ENCODE measurements around the gene RIC3.
"Not testable (repeated sequence)": the region's sequence is repeated elsewhere in the genome, so short reads cannot be mapped to it uniquely, and the experiment has no call there.

The RIC3 gene

GRCh38 chr11:8190431-8190830, 21.6 kb upstream of the RIC3 start:
- no peak for DNase-seq (ENCODE audit: low spot score)

- DNase-seq (ENCODE audit: low spot score), result no peak
Measured at GRCh38 chr11:8186429-8186828, 17.6 kb upstream of the RIC3 start.

DNA sequence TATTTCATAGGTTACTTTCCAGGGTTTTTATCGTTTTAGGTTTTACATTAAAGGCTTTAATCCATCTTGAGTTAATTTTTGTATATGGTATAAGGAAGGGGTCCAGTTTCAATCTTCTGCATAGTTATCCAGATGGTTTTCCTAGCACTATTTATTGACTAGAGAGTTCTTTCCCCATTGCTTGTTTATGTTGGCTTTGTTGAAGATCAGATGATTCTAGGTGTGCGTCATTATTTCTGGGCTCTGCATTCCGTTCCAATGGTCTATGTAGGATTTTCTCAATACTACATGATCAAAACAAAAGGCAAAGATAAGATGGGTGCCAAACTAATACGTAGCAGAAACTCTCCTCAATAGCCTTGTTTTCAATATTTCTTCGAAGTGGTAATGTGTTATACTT, 14.3 kb upstream of the RIC3 start:
- DNase-seq (ENCODE audit: low spot score), result no peak

DNA sequence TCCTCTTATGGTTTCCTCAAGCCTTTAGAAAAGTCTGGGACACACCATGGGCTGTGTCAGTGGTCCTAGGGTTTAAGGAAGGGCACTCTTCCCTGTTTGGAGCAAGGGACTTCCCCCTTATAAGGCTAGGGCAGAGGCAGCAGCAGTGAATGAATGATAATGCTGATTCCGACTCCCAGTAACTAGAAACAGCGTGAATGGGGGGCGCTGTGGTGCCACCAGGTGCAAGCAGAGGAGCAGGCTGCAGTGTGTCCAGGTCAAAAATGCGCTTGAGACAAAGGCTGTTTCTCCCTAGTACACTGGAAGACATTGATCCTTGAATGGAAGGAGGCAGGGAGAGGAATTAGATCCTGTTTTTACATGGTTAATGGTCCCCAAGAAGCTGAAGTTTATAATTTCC, 11.6 kb upstream of the RIC3 start:
- no peak for DNase-seq (ENCODE audit: low spot score)

- DNase-seq (ENCODE audit: low spot score), result no peak
Measured at GRCh38 chr11:8178297-8178696, 9.5 kb upstream of the RIC3 start.

- no peak for DNase-seq (ENCODE audit: low spot score)
Measured at GRCh38 chr11:8177136-8177535, 8.3 kb upstream of the RIC3 start.

DNA sequence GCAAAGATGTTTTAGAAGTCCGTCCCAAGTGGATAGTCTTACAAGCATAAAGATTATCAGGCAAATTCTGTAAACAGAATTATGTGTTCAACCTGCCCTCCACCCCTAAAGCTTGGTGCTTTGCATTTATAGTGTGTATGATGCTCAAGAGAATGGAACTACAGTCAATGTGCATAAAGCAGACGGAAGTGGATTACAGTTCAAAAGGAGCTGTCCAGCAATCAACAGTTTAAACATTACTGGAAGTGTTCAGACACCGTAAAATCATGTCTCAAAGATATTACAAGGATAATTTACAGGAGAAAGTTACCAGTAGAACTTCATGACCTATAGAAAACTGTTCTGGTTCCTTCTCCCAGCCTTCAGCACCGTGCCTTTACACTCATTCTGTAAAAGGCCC, 1.0 kb downstream of the RIC3 start:
- DNase-seq (ENCODE audit: low spot score), result no peak

DNA sequence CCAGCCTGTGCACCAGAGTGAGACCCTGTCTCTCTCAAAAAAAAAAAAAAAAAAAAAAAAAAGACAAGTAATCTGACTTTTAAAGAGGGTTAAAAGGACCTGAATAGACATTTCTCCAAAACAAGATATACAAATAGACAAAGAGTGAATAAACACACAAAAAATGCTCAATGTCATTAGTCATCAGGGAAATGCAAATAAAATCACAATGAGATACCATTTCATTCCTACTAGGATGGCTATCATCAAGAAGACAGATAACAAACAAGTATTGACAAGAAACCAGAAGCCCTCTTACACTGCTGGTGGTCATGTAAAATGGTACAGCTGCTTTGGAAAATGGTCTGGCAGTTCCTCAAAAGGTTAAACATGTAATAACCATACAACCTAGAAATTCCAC, 4.1 kb downstream of the RIC3 start:
- DNase-seq (ENCODE audit: low spot score), result no peak

GRCh38 chr11:8161627-8162304, 7.1 kb downstream of the RIC3 start:
- not testable (repeated sequence) for DNase-seq (ENCODE audit: low spot score)

GRCh38 chr11:8156877-8157276, 11.9 kb downstream of the RIC3 start:
- no peak for DNase-seq (ENCODE audit: low spot score)

DNA sequence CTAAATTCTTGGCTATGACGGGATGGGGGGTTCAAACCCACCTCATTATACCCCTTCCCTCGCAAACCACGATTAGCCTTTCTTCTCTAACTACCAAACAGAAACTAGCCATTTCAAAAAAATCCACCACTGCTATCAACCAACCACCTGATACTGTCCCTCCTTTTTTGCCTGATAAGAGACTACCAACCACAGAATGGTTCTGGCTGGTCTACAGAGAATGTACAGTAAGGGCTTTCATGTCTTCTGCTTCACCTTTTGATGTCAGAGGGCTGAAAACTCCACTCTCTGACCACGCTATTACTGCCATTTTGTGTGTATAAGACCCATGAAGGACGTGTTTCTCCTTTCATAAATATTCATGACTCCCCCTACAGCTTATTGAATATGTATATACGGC, 19.1 kb downstream of the RIC3 start:
- DNase-seq (ENCODE audit: low spot score), result no peak

DNA sequence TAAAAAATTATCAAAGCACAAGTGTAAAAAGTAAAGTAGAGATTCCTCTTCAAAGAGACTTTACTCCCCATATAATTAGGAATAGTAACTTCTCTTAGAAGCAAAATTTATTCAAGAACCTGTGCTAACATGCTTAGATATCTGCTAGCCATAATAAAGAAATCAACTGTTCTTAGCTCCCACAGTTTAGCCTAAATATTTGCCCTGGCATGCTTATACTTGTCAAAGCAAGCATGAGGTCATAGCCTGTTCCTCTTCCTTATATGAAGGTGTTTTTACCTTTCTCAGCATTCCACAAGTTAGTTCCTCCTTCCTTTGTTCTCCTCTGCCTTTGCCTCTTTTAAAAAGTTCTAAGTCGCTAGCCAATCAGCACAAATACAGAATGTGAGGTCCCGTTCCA, 30.3 kb downstream of the RIC3 start:
- no peak for DNase-seq (ENCODE audit: low spot score)

DNA sequence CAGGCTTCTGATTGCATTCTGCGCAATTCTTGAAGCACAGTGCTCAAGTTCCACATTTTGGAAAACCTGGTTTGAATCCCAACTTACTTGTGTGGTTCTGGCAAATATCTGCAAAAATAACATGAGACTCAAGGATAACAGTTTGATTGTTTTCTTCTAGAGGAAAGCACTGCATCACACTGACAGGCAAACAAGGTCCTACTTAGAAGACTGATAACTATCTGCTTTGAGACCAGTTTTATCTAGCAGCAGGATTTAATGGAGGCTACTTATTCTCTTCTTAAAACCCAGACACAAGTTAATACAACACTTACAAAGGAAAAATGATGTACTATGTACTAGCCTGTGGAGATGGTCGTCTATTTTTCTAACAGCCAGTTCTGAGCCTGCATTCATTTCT, 41.4 kb downstream of the RIC3 start:
- DNase-seq (ENCODE audit: low spot score), result no peak

- no peak for DNase-seq (ENCODE audit: low spot score)
Measured at GRCh38 chr11:8126649-8127289, 42.1 kb downstream of the RIC3 start.

GRCh38 chr11:8122173-8122764, 46.6 kb downstream of the RIC3 start:
- DNase-seq (ENCODE audit: low spot score), result no peak

DNA sequence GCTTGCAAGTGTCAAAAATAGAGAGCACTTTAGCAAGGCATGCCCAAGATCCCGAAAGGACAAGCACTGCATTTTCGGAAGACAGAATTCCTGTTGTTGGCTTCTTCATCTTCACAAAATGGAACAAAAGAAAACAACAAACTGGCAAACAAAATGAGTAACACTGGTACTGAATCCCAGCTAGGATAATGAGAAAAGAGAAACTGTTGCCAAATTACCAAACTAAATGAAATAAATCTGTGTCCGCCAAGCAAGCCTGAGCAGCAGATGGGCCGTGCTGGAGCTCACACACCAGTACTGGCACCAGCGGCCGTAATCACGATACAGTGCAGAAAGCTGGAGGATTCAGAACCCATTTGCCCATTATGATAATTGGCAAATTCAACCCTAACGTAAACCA, 57.2 kb downstream of the RIC3 start:
- DNase-seq (ENCODE audit: low spot score), result peak; percentile 74

GRCh38 chr11:8110396-8110795, 58.4 kb downstream of the RIC3 start:
- no peak for DNase-seq (ENCODE audit: low spot score)

- DNase-seq (ENCODE audit: low spot score), result no peak
Measured at GRCh38 chr11:8109675-8110074, 59.1 kb downstream of the RIC3 start.

GRCh38 chr11:8108421-8108820, 60.4 kb downstream of the RIC3 start:
- no peak for DNase-seq (ENCODE audit: low spot score)

DNA sequence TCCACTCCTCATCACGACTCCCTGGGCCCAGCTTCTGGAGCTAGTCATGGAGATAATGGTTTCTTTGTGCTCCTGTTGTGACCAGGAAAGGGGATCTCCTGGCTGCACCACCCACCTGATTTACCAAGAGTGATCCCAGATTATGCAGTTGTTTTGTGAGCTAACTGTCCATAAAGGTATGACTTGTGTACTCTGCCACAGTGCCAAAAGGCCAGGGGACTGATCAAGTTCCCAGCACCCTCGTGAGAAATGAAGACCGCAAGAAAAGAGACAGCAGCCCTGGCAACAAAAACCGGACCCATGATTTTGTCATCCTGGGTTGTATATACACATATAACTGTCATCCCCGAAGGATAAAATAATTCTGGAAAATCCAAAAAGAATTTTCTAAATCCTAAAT, 61.2 kb downstream of the RIC3 start:
- DNase-seq (ENCODE audit: low spot score), result no peak

- no peak for DNase-seq (ENCODE audit: low spot score)
Measured at GRCh38 chr11:8106679-8107078, 62.1 kb downstream of the RIC3 start.

GRCh38 chr11:8105666-8106065, 63.2 kb downstream of the RIC3 start:
- peak; percentile 1 for DNase-seq (ENCODE audit: low spot score)

DNA sequence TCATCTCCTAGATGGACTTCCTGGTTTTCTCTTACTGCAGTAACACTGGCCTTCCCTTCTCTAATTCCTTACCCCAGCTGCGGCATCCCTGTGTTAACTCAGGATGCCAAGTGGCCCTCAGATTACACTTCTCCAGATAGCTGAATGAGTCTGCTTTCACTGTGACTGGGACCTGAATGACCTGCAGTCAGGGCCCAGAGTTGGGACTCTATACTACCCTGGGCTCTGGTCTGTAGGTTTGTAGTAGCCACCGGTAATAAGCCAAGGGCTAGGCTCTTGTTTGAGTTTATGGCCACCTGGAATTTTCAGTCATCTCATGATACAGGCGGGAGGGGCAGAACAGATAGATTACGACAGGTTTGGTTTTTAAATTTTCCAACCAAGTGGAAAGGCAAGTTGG, 63.7 kb downstream of the RIC3 start:
- no peak for DNase-seq (ENCODE audit: low spot score)

- DNase-seq (ENCODE audit: low spot score), result no peak
Measured at GRCh38 chr11:8103909-8104308, 64.9 kb downstream of the RIC3 start.

Data from Ammon's horn (tissue), 1 donor.